ENCODE results near the gene JCAD.
A peak's percentile ranks its signal among the peaks of the same experiment; 100 is the strongest.

Gene JCAD

GRCh38 chr10:30000802-30001571 is 58.4 kb downstream of the JCAD start:
- H3K36me3 ChIP-seq (ENCODE audit: insufficient read depth, low read length), result no peaks in the 10 kb centered on the region
- H3K9ac ChIP-seq (ENCODE audit: low read depth, low read length, poor library complexity, severe bottlenecking), result no peak overlapping the region
- no peaks in the 10 kb centered on the region for H3F3A ChIP-seq (ENCODE audit: low read depth)
- TF ChIP-seq, protein P1, sequence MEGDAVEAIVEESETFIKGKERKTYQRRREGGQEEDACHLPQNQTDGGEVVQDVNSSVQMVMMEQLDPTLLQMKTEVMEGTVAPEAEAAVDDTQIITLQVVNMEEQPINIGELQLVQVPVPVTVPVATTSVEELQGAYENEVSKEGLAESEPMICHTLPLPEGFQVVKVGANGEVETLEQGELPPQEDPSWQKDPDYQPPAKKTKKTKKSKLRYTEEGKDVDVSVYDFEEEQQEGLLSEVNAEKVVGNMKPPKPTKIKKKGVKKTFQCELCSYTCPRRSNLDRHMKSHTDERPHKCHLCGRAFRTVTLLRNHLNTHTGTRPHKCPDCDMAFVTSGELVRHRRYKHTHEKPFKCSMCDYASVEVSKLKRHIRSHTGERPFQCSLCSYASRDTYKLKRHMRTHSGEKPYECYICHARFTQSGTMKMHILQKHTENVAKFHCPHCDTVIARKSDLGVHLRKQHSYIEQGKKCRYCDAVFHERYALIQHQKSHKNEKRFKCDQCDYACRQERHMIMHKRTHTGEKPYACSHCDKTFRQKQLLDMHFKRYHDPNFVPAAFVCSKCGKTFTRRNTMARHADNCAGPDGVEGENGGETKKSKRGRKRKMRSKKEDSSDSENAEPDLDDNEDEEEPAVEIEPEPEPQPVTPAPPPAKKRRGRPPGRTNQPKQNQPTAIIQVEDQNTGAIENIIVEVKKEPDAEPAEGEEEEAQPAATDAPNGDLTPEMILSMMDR (conservative IDR thresholded peaks at IDR 0.05; ENCODE audit: low read length), result no peak
- TF ChIP-seq EZH2phosphoT487 (IDR thresholded peaks at IDR 0.05; ENCODE audit: borderline replicate concordance), result no peak
- no peaks in the 10 kb centered on the region for H3K27me3 ChIP-seq (ENCODE audit: insufficient read depth, low read length, poor library complexity, severe bottlenecking)
- no peaks in the 10 kb centered on the region for H3K9me3 ChIP-seq (ENCODE audit: insufficient read depth, low read depth, low read length)
- H4K20me1 ChIP-seq (ENCODE audit: insufficient read depth, low read length, poor library complexity, severe bottlenecking), result no peaks in the 10 kb centered on the region
- H3K4me2 ChIP-seq (ENCODE audit: low read depth, low read length, poor library complexity, severe bottlenecking), result no peak overlapping the region
- no peak overlapping the region for H2AFZ ChIP-seq (ENCODE audit: low read length)
- H3K4me1 ChIP-seq (ENCODE audit: insufficient read depth, low read length, poor library complexity, severe bottlenecking), result peaks cover 16% of the 10 kb centered on the region
- H3K9me2 ChIP-seq (replicated peaks; ENCODE audit: low read depth, low read length), result no peaks in the 10 kb centered on the region
- no peak overlapping the region for H3K4me3 ChIP-seq (ENCODE audit: low read length, poor library complexity, severe bottlenecking)
- no peaks in the 10 kb centered on the region for H3K79me2 ChIP-seq (ENCODE audit: insufficient read depth, low read length)

DNA sequence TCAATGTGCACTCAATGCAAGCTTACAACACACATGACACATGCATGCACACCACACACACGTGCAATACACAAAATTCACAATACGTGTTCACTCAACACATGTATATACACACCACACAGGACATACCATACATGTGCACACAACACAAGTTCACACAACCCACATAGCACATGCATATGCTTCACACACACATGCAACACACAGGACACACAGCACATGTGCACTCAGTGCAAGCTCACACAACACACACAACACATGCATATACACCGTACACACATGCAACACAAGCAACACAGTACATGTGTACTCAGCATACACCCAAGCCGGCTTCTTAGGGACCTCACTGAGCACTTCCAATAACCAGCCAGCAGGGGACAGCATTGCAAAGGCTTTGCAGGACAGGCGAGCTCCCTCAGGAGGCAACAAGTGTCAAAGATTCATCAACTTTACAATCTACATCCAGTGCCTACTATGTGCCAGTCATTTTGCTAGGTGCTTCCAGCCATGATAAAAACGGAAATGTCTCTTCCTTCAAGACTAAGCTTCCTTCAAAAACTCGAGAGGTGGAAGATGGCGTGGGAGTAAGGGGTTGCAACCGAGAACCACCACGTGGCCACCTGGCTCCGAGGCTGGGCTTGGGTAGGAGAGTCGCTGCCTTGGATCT is 61.1 kb downstream of the JCAD start:
- peaks cover 16% of the 10 kb centered on the region for H3K4me1 ChIP-seq (ENCODE audit: insufficient read depth, low read length, poor library complexity, severe bottlenecking)
- H3K9ac ChIP-seq (ENCODE audit: low read depth, low read length, poor library complexity, severe bottlenecking), result no peak overlapping the region
- no peaks in the 10 kb centered on the region for H4K20me1 ChIP-seq (ENCODE audit: insufficient read depth, low read length, poor library complexity, severe bottlenecking)
- H3K9me3 ChIP-seq (ENCODE audit: insufficient read depth, low read depth, low read length), result no peaks in the 10 kb centered on the region
- H3K79me2 ChIP-seq (ENCODE audit: insufficient read depth, low read length), result no peaks in the 10 kb centered on the region
- H3K36me3 ChIP-seq (ENCODE audit: insufficient read depth, low read length), result no peaks in the 10 kb centered on the region
- H3K9me2 ChIP-seq (replicated peaks; ENCODE audit: low read depth, low read length), result no peaks in the 10 kb centered on the region
- no peaks in the 10 kb centered on the region for H3K27me3 ChIP-seq (ENCODE audit: insufficient read depth, low read length, poor library complexity, severe bottlenecking)
- H3K4me3 ChIP-seq (ENCODE audit: low read length, poor library complexity, severe bottlenecking), result no peak overlapping the region
- no peak overlapping the region for H3K4me2 ChIP-seq (ENCODE audit: low read depth, low read length, poor library complexity, severe bottlenecking)
- no peak for TF ChIP-seq EZH2phosphoT487 (IDR thresholded peaks at IDR 0.05; ENCODE audit: borderline replicate concordance)
- TF ChIP-seq, protein P1 (conservative IDR thresholded peaks at IDR 0.05; ENCODE audit: low read length), result peak; percentile 100
- H2AFZ ChIP-seq (ENCODE audit: low read length), result no peak overlapping the region
- no peaks in the 10 kb centered on the region for H3F3A ChIP-seq (ENCODE audit: low read depth)

- H3K9ac ChIP-seq (ENCODE audit: low read depth, low read length, poor library complexity, severe bottlenecking), result no peak overlapping the region
- no peak for TF ChIP-seq EZH2phosphoT487 (IDR thresholded peaks at IDR 0.05; ENCODE audit: borderline replicate concordance)
- TF ChIP-seq, protein P1 (conservative IDR thresholded peaks at IDR 0.05; ENCODE audit: low read length), result no peak
- no peaks in the 10 kb centered on the region for H3F3A ChIP-seq (ENCODE audit: low read depth)
- no peaks in the 10 kb centered on the region for H3K9me3 ChIP-seq (ENCODE audit: insufficient read depth, low read depth, low read length)
- H3K4me1 ChIP-seq (ENCODE audit: insufficient read depth, low read length, poor library complexity, severe bottlenecking), result peaks cover 10% of the 10 kb centered on the region
- no peaks in the 10 kb centered on the region for H3K27me3 ChIP-seq (ENCODE audit: insufficient read depth, low read length, poor library complexity, severe bottlenecking)
- no peak overlapping the region for H3K4me3 ChIP-seq (ENCODE audit: low read length, poor library complexity, severe bottlenecking)
- H3K36me3 ChIP-seq (ENCODE audit: insufficient read depth, low read length), result no peaks in the 10 kb centered on the region
- no peak overlapping the region for H2AFZ ChIP-seq (ENCODE audit: low read length)
- no peaks in the 10 kb centered on the region for H3K9me2 ChIP-seq (replicated peaks; ENCODE audit: low read depth, low read length)
- no peaks in the 10 kb centered on the region for H4K20me1 ChIP-seq (ENCODE audit: insufficient read depth, low read length, poor library complexity, severe bottlenecking)
- H3K79me2 ChIP-seq (ENCODE audit: insufficient read depth, low read length), result no peaks in the 10 kb centered on the region
- H3K4me2 ChIP-seq (ENCODE audit: low read depth, low read length, poor library complexity, severe bottlenecking), result no peak overlapping the region
Observed at GRCh38 chr10:29994811-29995210, 64.6 kb downstream of the JCAD start.
